Upper lobe of left lung (tissue), 4 donors: Measurements from ENCODE around the gene C22orf15.

Experiments used
- EP300 ChIP-seq, 4 donors: sonication (generic); formaldehyde crosslinking; IDR thresholded peaks; one replicate each; pipeline ENCODE4 v1.5.1; 2017; ENCODE audit warnings: antibody characterized with exemption in 4 of 4, control low read depth in 2 of 4
- POLR2A ChIP-seq, 4 donors: fragments of 450-650 bp; IDR thresholded peaks; one replicate each; pipeline ENCODE4 v1.5.1; 2016 to 2017; ENCODE audit warnings: antibody characterized with exemption in 4 of 4, mild to moderate bottlenecking in 2 of 4
- POLR2AphosphoS5 ChIP-seq, 2 donors: sonication (generic); formaldehyde crosslinking; IDR thresholded peaks; one replicate each; pipeline ENCODE4 v1.5.1; 2017; ENCODE audit warnings: antibody characterized with exemption in 2 of 2
- TF ChIP-seq, protein P1 (sequence below), 6 experiments: fragments of 450-650 bp in 4 of 6; fragments of 200-600 bp in 2 of 6; sonication (generic) in 2 of 6; IDR thresholded peaks; one replicate each; pipeline ENCODE4 v1.5.1; 2016 to 2019; ENCODE audit warnings: antibody characterized with exemption in 6 of 6

DNA sequence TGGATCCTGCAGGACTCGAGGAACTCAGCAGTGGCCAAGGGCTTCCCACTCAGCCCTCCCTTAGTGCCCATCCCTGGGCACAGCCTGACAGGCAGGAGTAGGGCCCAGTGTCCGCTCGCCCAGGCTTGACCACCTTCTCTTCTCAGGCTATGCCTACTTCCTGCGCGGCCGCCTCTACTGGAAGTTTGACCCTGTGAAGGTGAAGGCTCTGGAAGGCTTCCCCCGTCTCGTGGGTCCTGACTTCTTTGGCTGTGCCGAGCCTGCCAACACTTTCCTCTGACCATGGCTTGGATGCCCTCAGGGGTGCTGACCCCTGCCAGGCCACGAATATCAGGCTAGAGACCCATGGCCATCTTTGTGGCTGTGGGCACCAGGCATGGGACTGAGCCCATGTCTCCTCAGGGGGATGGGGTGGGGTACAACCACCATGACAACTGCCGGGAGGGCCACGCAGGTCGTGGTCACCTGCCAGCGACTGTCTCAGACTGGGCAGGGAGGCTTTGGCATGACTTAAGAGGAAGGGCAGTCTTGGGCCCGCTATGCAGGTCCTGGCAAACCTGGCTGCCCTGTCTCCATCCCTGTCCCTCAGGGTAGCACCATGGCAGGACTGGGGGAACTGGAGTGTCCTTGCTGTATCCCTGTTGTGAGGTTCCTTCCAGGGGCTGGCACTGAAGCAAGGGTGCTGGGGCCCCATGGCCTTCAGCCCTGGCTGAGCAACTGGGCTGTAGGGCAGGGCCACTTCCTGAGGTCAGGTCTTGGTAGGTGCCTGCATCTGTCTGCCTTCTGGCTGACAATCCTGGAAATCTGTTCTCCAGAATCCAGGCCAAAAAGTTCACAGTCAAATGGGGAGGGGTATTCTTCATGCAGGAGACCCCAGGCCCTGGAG is 20.7 kb downstream of the C22orf15 start:
- TF ChIP-seq, protein P1, sequence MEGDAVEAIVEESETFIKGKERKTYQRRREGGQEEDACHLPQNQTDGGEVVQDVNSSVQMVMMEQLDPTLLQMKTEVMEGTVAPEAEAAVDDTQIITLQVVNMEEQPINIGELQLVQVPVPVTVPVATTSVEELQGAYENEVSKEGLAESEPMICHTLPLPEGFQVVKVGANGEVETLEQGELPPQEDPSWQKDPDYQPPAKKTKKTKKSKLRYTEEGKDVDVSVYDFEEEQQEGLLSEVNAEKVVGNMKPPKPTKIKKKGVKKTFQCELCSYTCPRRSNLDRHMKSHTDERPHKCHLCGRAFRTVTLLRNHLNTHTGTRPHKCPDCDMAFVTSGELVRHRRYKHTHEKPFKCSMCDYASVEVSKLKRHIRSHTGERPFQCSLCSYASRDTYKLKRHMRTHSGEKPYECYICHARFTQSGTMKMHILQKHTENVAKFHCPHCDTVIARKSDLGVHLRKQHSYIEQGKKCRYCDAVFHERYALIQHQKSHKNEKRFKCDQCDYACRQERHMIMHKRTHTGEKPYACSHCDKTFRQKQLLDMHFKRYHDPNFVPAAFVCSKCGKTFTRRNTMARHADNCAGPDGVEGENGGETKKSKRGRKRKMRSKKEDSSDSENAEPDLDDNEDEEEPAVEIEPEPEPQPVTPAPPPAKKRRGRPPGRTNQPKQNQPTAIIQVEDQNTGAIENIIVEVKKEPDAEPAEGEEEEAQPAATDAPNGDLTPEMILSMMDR (IDR thresholded peaks at IDR 0.05): no peak
- TF ChIP-seq POLR2A (IDR thresholded peaks at IDR 0.05): no peak
- TF ChIP-seq EP300 (IDR thresholded peaks at IDR 0.05): no peak
- no peak for TF ChIP-seq POLR2AphosphoS5 (IDR thresholded peaks at IDR 0.05)
